Measurements from ENCODE around the gene FTO. TPM values are rescaled to one million over a fixed set of nuclear protein-coding genes. Genes with fewer than 3 reads are reported as not detected.

The FTO gene
- total RNA-seq, 4 donors from 2014 or later: 63.2 to 151 (median 105) TPM

DNA sequence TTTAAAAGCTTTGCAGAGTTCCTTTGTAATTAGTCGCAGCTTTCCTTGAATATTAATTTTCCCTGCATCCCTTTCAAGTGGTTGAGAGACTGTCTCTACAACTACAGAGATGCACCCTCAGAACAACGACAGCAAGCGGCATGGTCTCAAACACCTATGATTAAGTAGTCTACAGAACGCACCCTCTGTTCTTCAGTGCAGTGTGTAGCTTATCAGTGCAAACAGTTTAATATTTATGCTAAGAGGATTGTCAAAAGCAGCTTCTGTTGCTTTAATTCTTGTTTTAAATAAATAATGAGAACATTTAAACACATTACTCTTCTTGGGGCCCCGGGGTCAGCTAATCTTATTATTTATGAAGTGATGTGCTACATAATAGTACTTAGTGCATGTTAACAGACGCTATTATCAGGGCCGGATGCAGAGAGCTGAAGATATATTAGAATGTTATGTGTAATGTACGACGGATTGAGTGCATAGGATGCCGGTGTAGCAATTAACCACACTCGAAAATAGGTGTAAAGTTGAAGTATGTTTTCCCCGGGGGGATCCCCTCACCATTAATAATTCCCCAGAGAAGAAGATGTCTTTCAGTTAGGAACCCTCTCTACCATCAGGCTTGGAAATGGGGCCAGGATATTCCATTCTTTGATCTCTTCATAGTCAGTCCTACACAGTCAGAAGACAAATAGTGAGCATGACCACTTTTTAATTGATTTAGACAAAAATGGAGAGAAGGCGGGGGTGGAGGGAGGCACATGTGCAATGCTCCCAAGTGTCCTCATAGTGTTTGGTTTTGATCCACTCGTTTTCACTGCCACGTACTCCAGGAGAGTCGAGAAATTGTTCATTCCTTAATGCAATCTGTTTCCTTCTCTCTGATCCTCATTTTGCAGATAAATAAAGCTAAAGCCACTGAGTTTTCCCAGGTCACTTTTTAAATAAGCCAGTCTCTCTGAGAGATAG is 406.3 kb downstream of the FTO start:
- H3K9me3 ChIP-seq: no peaks in the 10 kb centered on the region
- TF ChIP-seq, protein P1, sequence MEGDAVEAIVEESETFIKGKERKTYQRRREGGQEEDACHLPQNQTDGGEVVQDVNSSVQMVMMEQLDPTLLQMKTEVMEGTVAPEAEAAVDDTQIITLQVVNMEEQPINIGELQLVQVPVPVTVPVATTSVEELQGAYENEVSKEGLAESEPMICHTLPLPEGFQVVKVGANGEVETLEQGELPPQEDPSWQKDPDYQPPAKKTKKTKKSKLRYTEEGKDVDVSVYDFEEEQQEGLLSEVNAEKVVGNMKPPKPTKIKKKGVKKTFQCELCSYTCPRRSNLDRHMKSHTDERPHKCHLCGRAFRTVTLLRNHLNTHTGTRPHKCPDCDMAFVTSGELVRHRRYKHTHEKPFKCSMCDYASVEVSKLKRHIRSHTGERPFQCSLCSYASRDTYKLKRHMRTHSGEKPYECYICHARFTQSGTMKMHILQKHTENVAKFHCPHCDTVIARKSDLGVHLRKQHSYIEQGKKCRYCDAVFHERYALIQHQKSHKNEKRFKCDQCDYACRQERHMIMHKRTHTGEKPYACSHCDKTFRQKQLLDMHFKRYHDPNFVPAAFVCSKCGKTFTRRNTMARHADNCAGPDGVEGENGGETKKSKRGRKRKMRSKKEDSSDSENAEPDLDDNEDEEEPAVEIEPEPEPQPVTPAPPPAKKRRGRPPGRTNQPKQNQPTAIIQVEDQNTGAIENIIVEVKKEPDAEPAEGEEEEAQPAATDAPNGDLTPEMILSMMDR (IDR thresholded peaks at IDR 0.05): no peak
- TF ChIP-seq POLR2A (IDR thresholded peaks at IDR 0.05): no peak
- H3K27ac ChIP-seq: no peak overlapping the region
- no peak for DNase-seq
- intact Hi-C loops (cut with DNase I; ENCODE audit: low total_unique reads): no loop called here
- H3K36me3 ChIP-seq: no peaks in the 10 kb centered on the region
- no peaks in the 10 kb centered on the region for H3K27me3 ChIP-seq
- H3K4me3 ChIP-seq: no peak overlapping the region
- no peaks in the 10 kb centered on the region for H3K4me1 ChIP-seq

DNA sequence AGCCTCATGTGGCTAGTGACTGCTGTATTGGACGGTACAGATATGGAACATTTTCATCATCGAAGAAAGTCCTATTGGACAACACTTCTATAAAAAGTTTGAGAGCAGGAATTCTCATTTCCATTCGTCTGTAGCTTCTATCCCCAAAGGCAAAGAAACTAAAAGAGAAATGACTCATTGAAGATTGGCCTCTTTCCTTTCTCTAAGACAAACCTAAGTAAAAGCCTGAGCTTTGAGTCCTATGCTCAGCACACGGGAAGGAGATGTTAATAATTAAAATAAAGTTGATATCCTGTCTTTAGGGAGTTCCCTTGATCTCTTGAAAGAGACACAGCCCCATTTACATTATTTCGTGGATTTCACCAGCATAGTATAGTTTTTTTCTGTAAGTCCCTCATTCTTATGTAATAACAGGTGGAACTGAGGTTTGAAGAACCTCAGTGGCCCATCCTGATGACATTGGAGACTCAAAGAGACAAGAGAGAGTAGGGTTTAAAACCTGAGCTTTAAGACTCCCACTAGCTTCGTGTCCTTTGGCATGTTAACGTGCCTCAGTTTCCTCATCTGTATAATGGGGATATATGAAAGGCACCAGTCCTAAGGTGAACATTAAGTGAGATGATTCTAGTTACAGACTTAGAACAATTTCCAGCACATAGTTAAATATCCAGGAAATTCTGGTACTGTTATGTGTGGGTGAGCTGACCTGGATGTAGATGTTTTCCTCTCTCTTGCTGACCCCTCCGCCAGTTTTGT is 408.7 kb downstream of the FTO start:
- no peak overlapping the region for H3K27ac ChIP-seq
- H3K9me3 ChIP-seq: no peaks in the 10 kb centered on the region
- TF ChIP-seq, protein P1 (IDR thresholded peaks at IDR 0.05): no peak
- TF ChIP-seq POLR2A (IDR thresholded peaks at IDR 0.05): no peak
- no peaks in the 10 kb centered on the region for H3K36me3 ChIP-seq
- H3K4me3 ChIP-seq: no peak overlapping the region
- DNase-seq: no peak
- intact Hi-C loops (cut with DNase I; ENCODE audit: low total_unique reads): no loop called here
- H3K4me1 ChIP-seq: no peaks in the 10 kb centered on the region
- H3K27me3 ChIP-seq: no peaks in the 10 kb centered on the region

DNA sequence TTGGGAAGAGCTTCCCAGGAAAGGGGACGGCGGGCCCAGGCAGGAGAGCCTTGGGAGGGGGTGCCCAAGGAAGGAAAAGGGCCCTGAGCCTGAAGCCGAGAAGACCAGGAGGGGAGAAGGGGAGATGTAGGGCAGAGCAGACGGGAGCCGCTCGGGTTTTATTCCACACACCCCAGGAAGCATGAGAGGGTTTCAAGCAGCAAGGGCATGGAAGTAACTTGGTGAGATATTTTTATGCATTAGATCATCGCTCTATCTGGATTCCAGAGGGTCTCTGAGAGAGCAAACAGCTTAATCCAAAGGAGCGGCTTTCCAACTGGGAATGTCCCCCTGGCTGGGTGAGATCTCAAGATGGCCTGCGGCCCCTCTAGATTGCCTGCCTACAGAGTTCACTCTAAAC is 411.6 kb downstream of the FTO start:
- Histone ChIP-seq H3K4me1 (no peaks in the 10 kb centered on the region), H3K27ac (no peak overlapping the region), H3K4me3 (no peak overlapping the region), H3K36me3 (no peaks in the 10 kb centered on the region), H3K9me3 (no peaks in the 10 kb centered on the region), H3K27me3 (no peaks in the 10 kb centered on the region)
- no peak for DNase-seq
- intact Hi-C loops (cut with DNase I; ENCODE audit: low total_unique reads): no loop called here
- TF ChIP-seq POLR2A (IDR thresholded peaks at IDR 0.05): no peak
- TF ChIP-seq, protein P1 (IDR thresholded peaks at IDR 0.05): no peak

DNA sequence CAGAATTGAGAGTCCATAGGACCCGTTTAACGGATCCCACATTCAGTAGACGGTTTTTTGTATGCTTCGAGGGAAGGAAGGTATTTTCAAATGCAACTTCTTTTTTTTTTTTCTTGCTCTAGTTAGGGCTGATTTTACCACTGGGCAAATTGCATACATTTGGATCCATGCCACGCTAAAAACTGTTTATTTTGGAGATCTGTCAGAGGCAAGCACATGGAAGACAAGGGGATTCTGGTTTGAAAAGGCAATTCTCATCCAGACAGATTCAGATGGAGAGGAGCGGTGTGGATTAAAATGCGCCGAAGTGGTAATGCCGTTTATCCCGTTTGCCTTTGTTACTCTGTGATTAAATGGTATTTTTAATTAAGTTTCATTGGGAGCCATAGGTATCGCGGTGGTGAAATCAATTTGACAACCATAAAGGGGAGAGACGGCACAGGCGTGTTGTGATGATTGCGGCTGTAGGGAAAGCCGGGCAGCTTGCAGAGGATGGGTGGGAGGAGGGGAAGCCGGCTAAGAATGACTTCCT is 412.2 kb downstream of the FTO start:
- Histone ChIP-seq H3K9me3 (no peaks in the 10 kb centered on the region), H3K36me3 (no peaks in the 10 kb centered on the region), H3K4me3 (no peak overlapping the region), H3K4me1 (no peaks in the 10 kb centered on the region), H3K27me3 (no peaks in the 10 kb centered on the region), H3K27ac (no peak overlapping the region)
- TF ChIP-seq POLR2A (IDR thresholded peaks at IDR 0.05): no peak
- TF ChIP-seq, protein P1 (IDR thresholded peaks at IDR 0.05): no peak
- no peak for DNase-seq
- intact Hi-C loops (cut with DNase I; ENCODE audit: low total_unique reads): no loop called here

Data from uterus (tissue), 4 donors.